Type B pancreatic cell (in vitro differentiated cells): ENCODE measurements around the gene PLEKHA7. TPM values are rescaled to one million over a fixed set of nuclear protein-coding genes. Genes with fewer than 3 reads are reported as not detected.

Experiments used
- DNase-seq: peaks from one replicate; pipeline ENCODE4 v3.0.0; 2021; ENCODE audit warnings: mixed read lengths; ENCODE audit not compliant: unreplicated experiment; ENCODE audit errors: extremely low spot score
- H3K27ac Mint-ChIP-seq: 2 replicates; pipeline ENCODE4 v1.8.0; 2021; ENCODE audit warnings: mild to moderate bottlenecking, mixed read lengths
- H3K27me3 Mint-ChIP-seq: 2 replicates; pipeline ENCODE4 v1.8.0; 2021; ENCODE audit warnings: mixed read lengths
- H3K36me3 Mint-ChIP-seq: 2 replicates; pipeline ENCODE4 v1.8.0; 2021; ENCODE audit warnings: mixed read lengths
- H3K4me1 Mint-ChIP-seq: one replicate; pipeline ENCODE4 v1.8.0; 2021; ENCODE audit warnings: mixed read lengths; ENCODE audit not compliant: unreplicated experiment
- H3K4me3 Mint-ChIP-seq: 2 replicates; pipeline ENCODE4 v1.8.0; 2021; ENCODE audit warnings: mild to moderate bottlenecking, mixed read lengths
- H3K9me3 Mint-ChIP-seq: 2 replicates; pipeline ENCODE4 v1.8.0; 2021; ENCODE audit warnings: mixed read lengths
- CTCF ChIP-seq: fragments of 200-600 bp; sonication (generic); conservative IDR thresholded peaks from 2 replicates; pipeline ENCODE4 v1.5.0; 2021; ENCODE audit warnings: antibody characterized with exemption, mild to moderate bottlenecking
- total RNA-seq: library from RNA; stranded (reverse); gene quantifications from 2 replicates; pipeline ENCODE4 v1.2.1, GENCODE V29; 2021; ENCODE audit warnings: low replicate concordance

Gene PLEKHA7
- total RNA-seq, 1 donor from 2014 or later = 64.7 TPM

- H3K27ac Mint-ChIP-seq = no peak overlapping the region
- no peaks in the 10 kb centered on the region for H3K27me3 Mint-ChIP-seq
- no peaks in the 10 kb centered on the region for H3K4me1 Mint-ChIP-seq
- peaks cover 5% of the 10 kb centered on the region for H3K36me3 Mint-ChIP-seq
- DNase-seq = no peak
- TF ChIP-seq CTCF = no peak
- H3K9me3 Mint-ChIP-seq = no peaks in the 10 kb centered on the region
- H3K4me3 Mint-ChIP-seq = no peak overlapping the region
Measured at GRCh38 chr11:16767957-16768356, 246.3 kb downstream of the PLEKHA7 start.

GRCh38 chr11:16767137-16767536, 247.1 kb downstream of the PLEKHA7 start:
- no peak overlapping the region for H3K27ac Mint-ChIP-seq
- no peak overlapping the region for H3K4me3 Mint-ChIP-seq

GRCh38 chr11:16764888-16765287, 249.3 kb downstream of the PLEKHA7 start:
- Mint-ChIP-seq H3K36me3 (peaks cover 5% of the 10 kb centered on the region), H3K4me3 (no peak overlapping the region), H3K27ac (no peak overlapping the region), H3K27me3 (no peaks in the 10 kb centered on the region), H3K9me3 (no peaks in the 10 kb centered on the region), H3K4me1 (no peaks in the 10 kb centered on the region)
- no peak for TF ChIP-seq CTCF
- peak; percentile 25 for DNase-seq

More at GRCh38 chr11:16767137-16767536, 247.1 kb downstream of the PLEKHA7 start:
- no peaks in the 10 kb centered on the region for H3K4me1 Mint-ChIP-seq
- H3K27me3 Mint-ChIP-seq = no peaks in the 10 kb centered on the region
- no peaks in the 10 kb centered on the region for H3K9me3 Mint-ChIP-seq
- peak; percentile 39 for DNase-seq
- TF ChIP-seq CTCF = no peak
- H3K36me3 Mint-ChIP-seq = peaks cover 5% of the 10 kb centered on the region

- no peaks in the 10 kb centered on the region for H3K4me1 Mint-ChIP-seq
- DNase-seq = no peak
- H3K27ac Mint-ChIP-seq = no peak overlapping the region
- no peaks in the 10 kb centered on the region for H3K9me3 Mint-ChIP-seq
- peaks cover 10% of the 10 kb centered on the region for H3K36me3 Mint-ChIP-seq
- H3K4me3 Mint-ChIP-seq = no peak overlapping the region
- H3K27me3 Mint-ChIP-seq = no peaks in the 10 kb centered on the region
- TF ChIP-seq CTCF = no peak
Measured at GRCh38 chr11:16763746-16764145, 250.5 kb downstream of the PLEKHA7 start.

- H3K4me3 Mint-ChIP-seq = no peak overlapping the region
- H3K27me3 Mint-ChIP-seq = no peaks in the 10 kb centered on the region
- no peak for TF ChIP-seq CTCF
- peaks cover 26% of the 10 kb centered on the region for H3K36me3 Mint-ChIP-seq
- H3K9me3 Mint-ChIP-seq = no peaks in the 10 kb centered on the region
- H3K4me1 Mint-ChIP-seq = no peaks in the 10 kb centered on the region
- H3K27ac Mint-ChIP-seq = no peak overlapping the region
- no peak for DNase-seq
Measured at GRCh38 chr11:16759857-16760508, 254.2 kb downstream of the PLEKHA7 start.
